GM18873 (cell line): ENCODE measurements around the gene TNS1.

Source experiments
- ATAC-seq: cut with Tn5 transposase; IDR thresholded peaks from one replicate; pipeline ENCODE4 v1.9.1; 2021; ENCODE audit warnings: mild to moderate bottlenecking, moderate library complexity, moderate number of reproducible peaks; ENCODE audit not compliant: unreplicated experiment, low FRiP score

TNS1 gene

GRCh38 chr2:217884985-217885384, 117.8 kb downstream of the TNS1 start:
- no peak for ATAC-seq

DNA sequence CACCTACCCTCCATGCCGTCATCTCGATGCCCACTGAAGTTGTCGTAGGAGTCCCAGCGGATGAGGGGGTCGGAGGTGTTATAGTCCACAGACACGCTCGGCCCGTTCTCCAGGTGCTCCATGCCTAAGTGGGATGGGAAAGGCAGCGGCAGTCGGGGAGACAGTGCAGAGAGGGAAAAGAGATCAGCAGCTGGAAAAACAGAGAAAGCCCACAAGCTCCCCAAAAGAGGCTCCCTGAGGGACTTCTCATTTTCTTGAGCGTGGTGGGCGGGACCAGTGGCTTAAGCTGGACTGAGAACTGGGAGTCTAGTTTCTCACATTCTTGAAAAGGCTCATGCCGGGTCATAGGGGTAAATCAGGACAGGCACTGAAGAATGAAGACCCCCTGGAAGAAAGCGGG, 121.9 kb downstream of the TNS1 start:
- ATAC-seq, result no peak

DNA sequence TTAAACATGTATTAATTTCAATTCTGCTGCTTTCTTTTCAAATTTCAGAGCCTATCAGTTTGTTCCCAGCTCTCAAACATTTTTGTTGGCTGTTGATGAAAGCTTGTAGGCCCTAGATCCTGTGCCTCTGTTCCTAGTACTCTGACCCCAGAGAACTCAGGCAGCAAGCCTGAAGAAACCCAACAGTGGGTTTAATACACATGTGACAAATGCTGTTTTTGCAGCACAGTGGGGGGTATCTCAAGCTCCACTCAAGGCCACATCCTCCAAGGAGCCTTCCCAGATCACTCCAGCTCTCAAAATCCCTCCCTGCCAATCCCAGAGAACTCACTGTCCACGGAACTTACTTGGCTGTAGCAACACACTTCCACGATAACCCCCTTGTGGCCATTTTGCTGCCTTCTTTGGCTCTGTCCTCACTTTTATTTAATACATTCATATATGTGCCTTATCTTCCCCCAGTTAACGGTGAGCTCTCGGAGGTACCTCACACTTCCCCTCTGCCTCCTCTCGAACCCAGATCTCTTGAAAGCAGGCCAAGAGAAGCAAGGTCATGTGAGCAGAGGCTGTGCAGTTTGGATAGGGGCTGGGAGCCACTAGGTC, 122.4 kb downstream of the TNS1 start:
- ATAC-seq, result no peak

DNA sequence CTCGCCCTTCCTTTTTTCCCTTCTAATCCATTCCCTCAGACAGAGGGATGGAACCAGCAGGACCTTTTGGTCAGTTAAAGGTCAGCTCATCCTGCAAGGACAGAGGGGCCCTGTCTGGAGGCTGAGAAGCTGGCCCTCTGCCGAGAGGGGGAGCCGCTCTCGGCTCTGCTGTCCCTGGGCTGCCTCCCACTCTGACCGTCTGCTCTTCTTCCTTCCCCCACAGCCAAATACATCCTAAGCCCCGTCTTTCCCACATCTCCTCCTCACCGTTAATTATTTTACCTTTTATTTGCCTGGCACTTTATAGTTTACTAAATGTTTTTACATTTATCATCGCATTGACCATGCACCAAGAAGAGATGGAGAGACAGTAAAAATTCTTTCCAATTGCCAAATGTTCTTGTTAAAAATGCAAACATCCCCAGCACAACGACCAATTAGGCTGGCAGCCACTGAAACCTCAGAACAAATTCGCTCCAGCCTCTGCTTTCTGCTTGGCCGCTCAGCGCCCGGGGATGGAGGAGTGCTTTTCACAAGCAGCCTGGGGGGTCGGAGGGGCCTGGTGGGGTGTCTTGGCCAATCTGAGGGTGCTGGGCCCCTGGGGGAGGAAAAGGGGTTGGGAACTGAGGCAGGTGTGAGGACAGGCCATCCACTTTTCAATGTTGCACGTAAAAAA, 123.7 kb downstream of the TNS1 start:
- ATAC-seq, result no peak

- ATAC-seq, result no peak
Observed at GRCh38 chr2:217877866-217878265, 124.9 kb downstream of the TNS1 start.

DNA sequence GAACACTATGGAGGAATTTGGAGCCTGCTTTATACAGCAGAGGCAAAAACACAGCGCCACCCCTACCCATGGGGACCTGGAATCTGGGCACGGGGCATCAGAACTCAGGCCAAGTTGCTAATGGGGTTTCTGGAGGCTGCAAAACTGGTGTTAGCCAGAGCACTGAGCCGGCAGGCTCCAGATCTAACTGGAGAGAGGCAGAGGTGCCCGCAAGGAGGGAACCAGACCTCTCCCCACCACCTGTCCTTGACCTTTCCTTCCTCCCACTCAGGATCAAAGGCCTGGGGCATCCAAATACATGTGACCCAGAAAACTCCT, 126.6 kb downstream of the TNS1 start:
- no peak for ATAC-seq

GRCh38 chr2:217875556-217876252, 127.1 kb downstream of the TNS1 start:
- ATAC-seq, result no peak

- ATAC-seq, result no peak
Observed at GRCh38 chr2:217875138-217875537, 127.7 kb downstream of the TNS1 start.

- no peak for ATAC-seq
Observed at GRCh38 chr2:217873371-217873770, 129.4 kb downstream of the TNS1 start.

GRCh38 chr2:217872319-217872718, 130.5 kb downstream of the TNS1 start:
- no peak for ATAC-seq

DNA sequence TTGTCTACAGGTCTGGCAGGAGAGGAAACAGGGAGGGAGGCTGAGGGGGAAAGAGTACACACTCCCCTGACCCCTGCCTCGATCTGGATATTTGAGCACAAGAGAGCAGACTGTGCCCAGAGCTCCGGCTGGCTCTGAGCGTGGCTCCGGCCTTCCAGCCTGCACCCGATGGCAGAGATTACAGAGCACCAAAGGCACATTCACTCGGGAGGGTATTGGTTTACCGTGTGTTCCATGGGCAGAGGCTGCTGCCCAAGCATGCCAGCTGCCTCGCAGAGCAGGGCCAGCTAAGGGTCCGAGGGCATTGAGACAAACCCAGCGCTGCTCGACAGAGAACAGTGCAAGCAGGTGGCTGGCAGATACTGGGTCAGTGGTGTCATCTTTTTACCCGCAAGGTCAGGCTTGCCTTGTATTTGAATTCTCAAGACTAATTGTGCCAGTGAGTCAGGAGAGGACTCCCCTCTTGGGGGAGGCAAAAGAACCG, 132.2 kb downstream of the TNS1 start:
- ATAC-seq, result no peak

GRCh38 chr2:217868911-217869334, 133.9 kb downstream of the TNS1 start:
- ATAC-seq, result no peak

- no peak for ATAC-seq
Observed at GRCh38 chr2:217868265-217868892, 134.4 kb downstream of the TNS1 start.

- ATAC-seq, result no peak
Observed at GRCh38 chr2:217866457-217866856, 136.3 kb downstream of the TNS1 start.

- no peak for ATAC-seq
Observed at GRCh38 chr2:217864963-217865772, 137.6 kb downstream of the TNS1 start.

GRCh38 chr2:217863883-217864282, 138.9 kb downstream of the TNS1 start:
- no peak for ATAC-seq

- ATAC-seq, result no peak
Observed at GRCh38 chr2:217861334-217861877, 141.4 kb downstream of the TNS1 start.

GRCh38 chr2:217859926-217860325, 142.9 kb downstream of the TNS1 start:
- ATAC-seq, result no peak

DNA sequence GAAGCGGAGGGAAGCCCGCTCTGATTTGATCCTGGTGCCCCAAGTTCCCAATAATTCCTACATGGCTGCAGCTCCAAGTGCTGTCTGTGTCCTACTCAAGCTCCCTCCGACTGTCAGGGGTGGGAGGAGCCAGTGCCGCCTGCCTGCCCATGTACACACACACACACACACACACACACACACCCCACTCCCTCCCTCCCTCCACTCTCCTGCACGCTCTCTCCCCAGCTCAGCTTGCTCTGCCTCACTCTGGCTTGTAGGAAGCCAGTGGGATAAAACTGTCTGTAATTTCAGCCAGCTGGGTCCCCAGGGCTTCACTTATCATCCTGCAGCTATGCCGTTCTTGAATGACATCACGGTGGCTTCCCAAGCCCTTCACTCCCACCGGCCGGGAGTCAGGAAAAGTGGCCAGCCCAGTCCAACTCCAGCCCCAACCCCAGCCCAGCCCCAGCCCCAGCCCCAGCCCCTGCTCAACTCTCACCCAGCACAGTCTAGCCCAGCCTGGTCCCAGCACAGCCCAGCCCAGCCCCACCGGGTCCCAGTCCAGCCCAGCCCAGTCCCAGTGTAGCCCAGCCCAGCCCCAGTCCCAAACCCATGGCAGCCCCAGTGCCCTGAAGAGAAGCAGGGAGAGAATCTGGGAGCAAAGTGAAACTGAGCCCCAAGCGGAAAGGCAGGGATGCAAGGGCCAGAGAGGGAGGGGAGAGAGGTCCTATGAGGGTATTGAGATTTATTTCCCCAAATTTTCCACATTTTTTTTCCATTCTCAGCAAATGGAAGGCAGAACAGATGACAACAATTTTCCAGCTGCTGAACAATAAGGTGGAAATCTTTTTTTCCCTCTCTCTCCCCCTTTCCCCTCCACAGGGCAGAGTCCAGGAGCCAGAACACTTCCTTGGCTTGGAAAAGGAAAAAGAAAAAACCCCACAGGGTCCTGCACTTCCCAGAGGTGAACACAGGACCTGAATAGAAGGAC, 144.0 kb downstream of the TNS1 start:
- ATAC-seq, result no peak
